ENCODE results near the gene TBATA. TPM values are rescaled to one million over a fixed set of nuclear protein-coding genes. Genes with fewer than 3 reads are reported as not detected.

The TBATA gene
- total RNA-seq, 1 donor from 2014 or later = not detected

DNA sequence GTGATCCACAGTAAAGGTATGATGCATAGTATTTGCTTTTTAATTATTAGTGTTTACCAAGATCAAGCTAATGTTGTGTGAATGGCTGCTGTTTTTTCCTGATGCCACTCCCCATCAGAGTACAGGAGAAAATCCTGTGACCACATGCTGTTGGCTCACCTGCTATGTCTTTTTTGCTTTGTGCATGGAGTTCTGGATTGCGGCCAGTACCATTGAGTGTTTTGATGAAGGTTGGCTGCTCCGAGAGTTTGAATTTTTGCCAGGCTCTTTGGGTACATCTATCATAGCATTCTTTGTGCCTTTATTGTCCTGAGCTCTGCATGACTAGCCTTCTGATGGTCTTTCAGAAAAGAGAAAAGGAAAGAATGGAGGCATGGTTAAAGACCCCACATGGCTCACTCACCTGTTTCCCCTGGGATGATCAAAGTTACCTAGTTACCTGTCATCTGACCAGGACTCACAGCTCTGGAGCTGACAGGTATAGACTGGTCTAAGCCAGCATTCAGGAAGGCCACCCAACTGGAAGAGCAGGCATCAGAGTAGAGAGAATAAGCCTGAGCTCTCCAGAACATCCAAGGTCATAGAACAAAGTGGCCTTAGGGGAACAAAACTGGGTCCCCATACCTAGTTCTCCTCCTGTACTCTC, 18.7 kb upstream of the TBATA start:
- TF ChIP-seq, protein P1, sequence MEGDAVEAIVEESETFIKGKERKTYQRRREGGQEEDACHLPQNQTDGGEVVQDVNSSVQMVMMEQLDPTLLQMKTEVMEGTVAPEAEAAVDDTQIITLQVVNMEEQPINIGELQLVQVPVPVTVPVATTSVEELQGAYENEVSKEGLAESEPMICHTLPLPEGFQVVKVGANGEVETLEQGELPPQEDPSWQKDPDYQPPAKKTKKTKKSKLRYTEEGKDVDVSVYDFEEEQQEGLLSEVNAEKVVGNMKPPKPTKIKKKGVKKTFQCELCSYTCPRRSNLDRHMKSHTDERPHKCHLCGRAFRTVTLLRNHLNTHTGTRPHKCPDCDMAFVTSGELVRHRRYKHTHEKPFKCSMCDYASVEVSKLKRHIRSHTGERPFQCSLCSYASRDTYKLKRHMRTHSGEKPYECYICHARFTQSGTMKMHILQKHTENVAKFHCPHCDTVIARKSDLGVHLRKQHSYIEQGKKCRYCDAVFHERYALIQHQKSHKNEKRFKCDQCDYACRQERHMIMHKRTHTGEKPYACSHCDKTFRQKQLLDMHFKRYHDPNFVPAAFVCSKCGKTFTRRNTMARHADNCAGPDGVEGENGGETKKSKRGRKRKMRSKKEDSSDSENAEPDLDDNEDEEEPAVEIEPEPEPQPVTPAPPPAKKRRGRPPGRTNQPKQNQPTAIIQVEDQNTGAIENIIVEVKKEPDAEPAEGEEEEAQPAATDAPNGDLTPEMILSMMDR (IDR thresholded peaks at IDR 0.05) = no peak
- H3K36me3 Mint-ChIP-seq (ENCODE audit: unreplicated experiment) = no peaks in the 10 kb centered on the region
- H3K9me3 Mint-ChIP-seq (ENCODE audit: unreplicated experiment) = peaks cover 7% of the 10 kb centered on the region
- DNase-seq (ENCODE audit: extremely low spot score, unreplicated experiment) = no peak
- H3K27ac Mint-ChIP-seq (ENCODE audit: unreplicated experiment) = no peak overlapping the region
- peaks cover 33% of the 10 kb centered on the region for H3K27me3 Mint-ChIP-seq (ENCODE audit: unreplicated experiment)
- no peak overlapping the region for H3K4me3 Mint-ChIP-seq (ENCODE audit: unreplicated experiment)
- peaks cover under 1% of the 10 kb centered on the region for H3K4me1 Mint-ChIP-seq (ENCODE audit: unreplicated experiment)

DNA sequence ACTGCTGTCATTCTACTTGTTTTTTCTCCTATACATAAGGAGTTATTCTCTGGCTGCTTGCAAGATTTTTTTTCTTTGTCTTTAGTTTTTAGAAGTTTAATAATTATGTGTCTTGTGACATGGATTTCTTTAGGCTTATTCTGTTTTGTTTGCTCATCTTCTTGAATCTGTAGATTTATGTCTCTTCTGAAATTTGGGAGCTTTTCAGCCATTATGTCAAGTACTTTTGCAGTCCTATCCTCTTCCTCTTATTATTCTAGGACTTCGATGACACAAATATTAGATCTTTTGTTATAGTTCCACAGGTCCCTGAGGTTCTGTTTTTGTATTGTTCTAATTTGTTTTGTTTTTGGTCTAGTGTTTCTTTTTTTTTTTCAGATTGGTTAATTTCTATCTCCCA, 16.7 kb upstream of the TBATA start:
- Mint-ChIP-seq H3K9me3 (ENCODE audit: unreplicated experiment) (peaks cover 11% of the 10 kb centered on the region), H3K36me3 (ENCODE audit: unreplicated experiment) (no peaks in the 10 kb centered on the region), H3K4me1 (ENCODE audit: unreplicated experiment) (no peaks in the 10 kb centered on the region), H3K27me3 (ENCODE audit: unreplicated experiment) (peaks cover 48% of the 10 kb centered on the region), H3K4me3 (ENCODE audit: unreplicated experiment) (no peak overlapping the region), H3K27ac (ENCODE audit: unreplicated experiment) (no peak overlapping the region)
- TF ChIP-seq, protein P1 (IDR thresholded peaks at IDR 0.05) = no peak
- DNase-seq (ENCODE audit: extremely low spot score, unreplicated experiment) = no peak

DNA sequence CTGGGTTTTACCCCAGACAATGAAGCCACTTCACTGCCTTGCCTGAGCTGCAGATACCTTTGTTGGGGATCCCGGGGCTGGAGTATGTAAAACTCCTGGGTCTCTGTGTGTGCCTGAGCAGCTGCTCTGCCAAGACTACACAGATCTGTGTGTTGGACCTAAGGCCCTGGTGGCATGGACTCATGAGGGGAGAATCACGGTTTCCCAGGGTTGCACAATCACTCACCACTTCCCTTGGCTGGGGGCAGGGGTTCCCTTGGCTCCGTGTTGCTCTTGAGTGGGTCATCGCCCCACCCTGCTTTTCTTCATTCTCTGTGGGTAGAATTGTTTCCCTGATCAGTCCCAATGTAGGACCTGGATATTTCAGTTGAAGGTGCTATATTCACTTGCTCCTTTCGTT, 13.9 kb upstream of the TBATA start:
- Mint-ChIP-seq H3K36me3 (ENCODE audit: unreplicated experiment) (no peaks in the 10 kb centered on the region), H3K9me3 (ENCODE audit: unreplicated experiment) (peaks cover 16% of the 10 kb centered on the region), H3K27me3 (ENCODE audit: unreplicated experiment) (peaks cover 59% of the 10 kb centered on the region), H3K4me1 (ENCODE audit: unreplicated experiment) (no peaks in the 10 kb centered on the region), H3K4me3 (ENCODE audit: unreplicated experiment) (no peak overlapping the region), H3K27ac (ENCODE audit: unreplicated experiment) (no peak overlapping the region)
- TF ChIP-seq, protein P1 (IDR thresholded peaks at IDR 0.05) = no peak
- no peak for DNase-seq (ENCODE audit: extremely low spot score, unreplicated experiment)

DNA sequence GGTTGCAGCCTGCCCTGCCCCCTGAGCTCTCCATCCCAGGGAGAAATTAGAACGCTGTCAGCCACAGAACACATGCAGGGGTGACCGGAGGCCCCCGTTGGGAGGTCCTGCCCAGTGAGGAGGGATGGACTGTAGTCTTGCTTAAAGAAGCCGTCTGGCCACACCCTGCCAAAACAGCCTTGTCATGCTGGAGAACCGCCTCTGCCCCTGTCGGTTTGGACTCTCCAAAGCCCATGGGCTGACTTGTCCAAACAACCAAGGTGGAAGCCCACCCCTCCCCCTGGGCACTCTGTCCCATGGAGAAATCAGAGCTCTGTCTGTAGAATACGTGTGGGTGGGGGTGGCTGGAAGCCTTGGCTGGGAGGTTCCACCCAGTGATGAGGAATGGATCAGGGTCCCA, 12.7 kb upstream of the TBATA start:
- no peak overlapping the region for H3K4me3 Mint-ChIP-seq (ENCODE audit: unreplicated experiment)
- no peak for DNase-seq (ENCODE audit: extremely low spot score, unreplicated experiment)
- TF ChIP-seq, protein P1 (IDR thresholded peaks at IDR 0.05) = no peak
- H3K4me1 Mint-ChIP-seq (ENCODE audit: unreplicated experiment) = no peaks in the 10 kb centered on the region
- H3K36me3 Mint-ChIP-seq (ENCODE audit: unreplicated experiment) = no peaks in the 10 kb centered on the region
- peaks cover 16% of the 10 kb centered on the region for H3K9me3 Mint-ChIP-seq (ENCODE audit: unreplicated experiment)
- H3K27ac Mint-ChIP-seq (ENCODE audit: unreplicated experiment) = no peak overlapping the region
- H3K27me3 Mint-ChIP-seq (ENCODE audit: unreplicated experiment) = peaks cover 56% of the 10 kb centered on the region

DNA sequence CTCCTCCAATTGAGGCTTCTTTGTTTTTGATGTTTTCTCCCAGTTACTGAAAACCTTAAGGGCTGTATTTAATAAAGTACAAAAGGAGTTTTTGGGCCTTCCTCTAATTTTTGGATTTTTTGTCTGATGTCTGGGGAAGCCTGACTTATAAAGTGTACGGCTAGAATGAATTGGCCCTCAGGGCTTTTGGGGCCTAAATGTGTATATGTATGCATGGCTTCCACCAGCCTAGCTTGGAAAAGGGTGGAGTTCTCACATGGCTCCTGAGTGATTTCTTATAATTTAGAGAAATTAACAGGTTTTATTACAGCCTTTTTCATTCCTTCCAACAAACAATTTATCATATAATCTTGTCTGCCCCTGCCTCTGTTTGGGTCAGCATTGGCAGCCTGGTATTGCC, 10.4 kb upstream of the TBATA start:
- H3K36me3 Mint-ChIP-seq (ENCODE audit: unreplicated experiment) = no peaks in the 10 kb centered on the region
- DNase-seq (ENCODE audit: extremely low spot score, unreplicated experiment) = no peak
- H3K27me3 Mint-ChIP-seq (ENCODE audit: unreplicated experiment) = peaks cover 57% of the 10 kb centered on the region
- peaks cover 9% of the 10 kb centered on the region for H3K9me3 Mint-ChIP-seq (ENCODE audit: unreplicated experiment)
- no peak overlapping the region for H3K27ac Mint-ChIP-seq (ENCODE audit: unreplicated experiment)
- no peak overlapping the region for H3K4me3 Mint-ChIP-seq (ENCODE audit: unreplicated experiment)
- H3K4me1 Mint-ChIP-seq (ENCODE audit: unreplicated experiment) = no peaks in the 10 kb centered on the region
- TF ChIP-seq, protein P1 (IDR thresholded peaks at IDR 0.05) = no peak

All from osteocyte (in vitro differentiated cells).